GM10266 (cell line): ENCODE results near the gene PTPN1.

Source experiments
- DNase-seq: peaks from one replicate; pipeline ENCODE4 v3.0.0; 2012; ENCODE audit errors: extremely low spot score
- TF ChIP-seq, protein P1 (sequence below): IDR thresholded peaks from 2 replicates; pipeline ENCODE4 v1.5.1; 2012; ENCODE audit warnings: mild to moderate bottlenecking, low read depth; ENCODE audit not compliant: control insufficient read depth, insufficient read depth; ENCODE audit errors: missing control alignments

The PTPN1 gene

DNA sequence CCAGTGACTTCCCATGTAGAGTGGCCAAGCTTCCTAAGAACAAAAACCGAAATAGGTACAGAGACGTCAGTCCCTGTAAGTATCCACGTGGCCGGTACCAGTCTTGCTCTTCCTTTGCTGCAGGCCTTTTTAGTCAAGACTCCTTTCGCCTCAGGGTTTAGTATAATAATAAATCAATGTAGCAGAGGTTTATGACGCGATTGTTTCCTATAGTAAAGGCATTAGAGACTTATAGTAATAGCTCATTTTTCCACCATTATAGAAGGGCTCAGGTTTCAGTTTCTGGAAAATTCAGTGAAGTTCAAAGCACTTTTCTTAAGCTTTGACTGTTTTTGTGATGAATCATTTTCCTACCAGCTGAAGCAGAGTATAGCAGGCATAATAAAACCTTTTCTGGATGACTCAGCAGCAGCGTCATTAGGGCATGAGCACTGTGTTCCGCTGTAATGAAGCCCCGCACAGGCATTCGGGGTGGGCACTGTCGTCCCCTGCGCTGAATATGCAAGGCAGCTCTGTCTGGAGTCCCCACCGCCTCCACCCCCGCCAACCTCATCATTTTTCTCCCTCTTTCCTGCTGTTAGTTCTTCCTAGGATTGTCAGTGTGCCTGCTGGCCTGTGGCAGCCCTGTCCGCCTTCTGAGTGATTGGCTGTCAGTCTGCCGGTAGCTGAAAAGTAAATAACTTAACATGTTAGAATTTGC lies 51.3 kb downstream of the PTPN1 start:
- DNase-seq, result no peak
- TF ChIP-seq, protein P1, sequence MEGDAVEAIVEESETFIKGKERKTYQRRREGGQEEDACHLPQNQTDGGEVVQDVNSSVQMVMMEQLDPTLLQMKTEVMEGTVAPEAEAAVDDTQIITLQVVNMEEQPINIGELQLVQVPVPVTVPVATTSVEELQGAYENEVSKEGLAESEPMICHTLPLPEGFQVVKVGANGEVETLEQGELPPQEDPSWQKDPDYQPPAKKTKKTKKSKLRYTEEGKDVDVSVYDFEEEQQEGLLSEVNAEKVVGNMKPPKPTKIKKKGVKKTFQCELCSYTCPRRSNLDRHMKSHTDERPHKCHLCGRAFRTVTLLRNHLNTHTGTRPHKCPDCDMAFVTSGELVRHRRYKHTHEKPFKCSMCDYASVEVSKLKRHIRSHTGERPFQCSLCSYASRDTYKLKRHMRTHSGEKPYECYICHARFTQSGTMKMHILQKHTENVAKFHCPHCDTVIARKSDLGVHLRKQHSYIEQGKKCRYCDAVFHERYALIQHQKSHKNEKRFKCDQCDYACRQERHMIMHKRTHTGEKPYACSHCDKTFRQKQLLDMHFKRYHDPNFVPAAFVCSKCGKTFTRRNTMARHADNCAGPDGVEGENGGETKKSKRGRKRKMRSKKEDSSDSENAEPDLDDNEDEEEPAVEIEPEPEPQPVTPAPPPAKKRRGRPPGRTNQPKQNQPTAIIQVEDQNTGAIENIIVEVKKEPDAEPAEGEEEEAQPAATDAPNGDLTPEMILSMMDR, result no peak

DNA sequence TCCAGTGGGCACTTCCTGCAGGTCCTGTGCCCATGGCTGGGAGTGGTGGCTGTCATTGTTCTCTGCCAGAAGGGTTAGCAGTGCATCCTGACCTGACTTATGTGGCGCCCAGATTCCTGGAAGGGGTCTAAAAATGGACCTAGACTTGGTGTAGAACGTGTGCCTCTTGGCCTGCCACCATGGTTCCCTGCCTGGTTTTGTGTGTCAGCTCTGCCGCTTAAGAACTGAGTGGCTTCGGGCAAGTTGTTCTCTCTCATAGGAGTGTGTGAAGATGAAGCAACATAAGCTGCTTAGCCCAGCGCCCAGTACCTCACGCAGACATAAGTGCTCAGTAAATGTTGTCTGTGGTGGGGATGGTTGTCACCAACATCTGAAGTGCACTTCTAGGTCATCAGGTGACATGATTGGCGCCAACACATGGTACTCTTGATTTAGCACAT lies 52.1 kb downstream of the PTPN1 start:
- TF ChIP-seq, protein P1, result no peak
- DNase-seq, result no peak

DNA sequence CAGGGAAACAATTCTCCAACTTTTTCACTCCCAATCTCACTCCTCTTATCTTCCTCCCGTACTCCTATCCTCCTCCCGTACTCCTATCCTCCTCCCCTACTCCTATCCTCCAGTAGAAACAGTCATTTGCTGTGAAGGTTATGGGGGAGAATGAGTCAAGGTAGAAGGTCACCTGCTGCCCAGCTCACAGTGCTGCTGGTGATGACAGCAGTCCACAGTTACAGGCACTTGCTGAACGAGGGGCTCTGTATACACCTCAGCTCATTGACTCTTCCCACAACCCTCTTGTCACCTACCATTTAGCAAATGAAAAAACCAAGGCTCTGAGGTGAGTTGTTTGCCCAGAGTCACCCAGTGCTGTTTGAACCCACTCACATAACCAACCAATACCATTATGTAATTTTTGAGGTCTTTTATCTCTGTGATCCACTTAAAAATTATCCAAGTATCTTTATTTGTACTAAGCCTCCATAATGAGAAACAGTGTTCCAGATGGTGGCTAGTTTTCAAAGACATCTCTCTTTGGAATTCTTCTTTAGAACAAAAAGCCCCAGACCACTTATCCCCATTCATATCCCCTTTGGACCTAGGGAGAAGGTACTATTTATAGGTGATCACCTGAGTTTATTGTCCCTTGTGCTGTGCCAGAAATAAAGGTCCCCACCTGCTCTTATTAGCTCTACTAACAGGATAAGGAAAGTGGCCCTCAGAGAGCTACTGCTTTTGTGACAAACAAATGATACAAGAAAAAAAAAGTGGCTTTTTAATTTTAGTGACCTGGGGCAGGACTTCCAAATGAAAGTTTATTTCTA lies 53.2 kb downstream of the PTPN1 start:
- TF ChIP-seq, protein P1, result no peak
- no peak for DNase-seq

DNA sequence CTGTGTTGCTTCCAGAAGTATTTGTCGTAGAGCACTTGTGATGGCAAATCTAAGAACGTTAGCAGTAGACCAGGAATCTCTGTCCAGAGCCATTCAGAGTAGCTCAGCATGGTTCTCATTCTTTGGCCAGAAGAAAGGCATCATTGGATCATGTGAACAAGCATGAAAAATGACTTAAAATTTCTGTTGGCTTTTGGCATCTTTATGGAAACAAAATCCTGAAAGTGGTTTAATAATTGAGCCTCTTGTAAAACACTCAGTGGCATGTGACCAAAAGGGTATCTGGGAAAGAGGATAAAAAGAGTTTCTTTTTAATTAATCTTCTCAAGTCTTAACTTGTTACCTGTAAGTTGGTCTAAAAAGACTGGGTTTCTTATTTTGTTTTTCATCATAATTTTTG lies 55.2 kb downstream of the PTPN1 start:
- TF ChIP-seq, protein P1, result no peak

DNA sequence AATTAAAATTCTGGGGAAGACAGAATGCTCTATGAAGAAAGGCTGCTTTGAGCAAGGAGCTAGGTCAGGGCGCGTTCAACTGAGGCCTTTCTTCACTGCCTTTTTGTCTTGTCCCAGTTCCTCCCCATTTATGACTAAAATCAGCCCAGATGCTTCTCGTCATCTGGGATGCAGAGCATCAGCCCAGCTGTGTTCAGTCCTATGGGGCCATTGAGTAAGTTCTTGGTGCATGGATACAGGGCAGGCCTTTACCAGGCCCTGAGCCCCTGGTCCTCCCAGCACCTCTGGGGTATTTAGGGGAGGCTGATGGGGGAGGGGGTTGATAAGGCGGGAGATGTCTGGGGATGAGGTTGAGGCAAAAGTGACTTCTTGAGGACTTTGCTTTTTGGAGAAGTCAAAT lies 55.7 kb downstream of the PTPN1 start:
- TF ChIP-seq, protein P1, result no peak
- DNase-seq, result no peak

More for the DNA sequence above, 55.2 kb downstream of the PTPN1 start:
- no peak for DNase-seq

DNA sequence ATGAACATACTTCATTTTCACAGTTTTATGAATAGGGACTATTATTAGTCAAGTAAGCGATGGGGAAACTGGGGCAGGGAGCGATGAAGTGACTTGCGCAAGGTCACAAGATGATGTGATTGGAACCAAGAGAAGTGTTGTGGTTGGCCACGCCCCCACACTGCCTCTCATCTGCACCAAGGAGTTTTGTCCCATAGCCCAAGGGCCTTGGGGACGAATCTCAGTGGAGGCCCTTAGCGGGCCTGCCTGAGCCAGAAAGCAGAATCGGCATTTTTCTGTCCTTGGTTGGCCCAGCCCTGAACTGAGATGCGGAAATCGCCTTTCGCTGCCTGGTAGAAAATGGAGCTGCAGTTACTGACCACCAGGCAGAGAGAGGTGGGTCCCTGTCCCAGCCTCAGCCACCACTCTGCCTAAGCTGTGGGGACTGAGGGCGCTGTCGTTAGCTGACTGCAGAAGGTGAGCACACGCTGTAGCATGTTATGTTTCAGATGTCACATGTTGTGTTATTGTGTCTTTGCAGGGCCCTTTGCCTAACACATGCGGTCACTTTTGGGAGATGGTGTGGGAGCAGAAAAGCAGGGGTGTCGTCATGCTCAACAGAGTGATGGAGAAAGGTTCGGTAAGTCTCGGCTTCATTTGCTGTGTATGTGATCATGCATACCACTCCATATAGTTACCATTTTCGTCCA lies 57.8 kb downstream of the PTPN1 start:
- TF ChIP-seq, protein P1, result no peak
- no peak for DNase-seq
